ENCODE measurements around the gene KRT76.
A peak's percentile ranks its signal among the peaks of the same experiment; 100 is the strongest.
"Not testable (repeated sequence)": the region's sequence is repeated elsewhere in the genome, so short reads cannot be mapped to it uniquely, and the experiment has no call there.

Gene KRT76

GRCh38 chr12:52757449-52758176, 19.5 kb downstream of the KRT76 start:
- no peak for DNase-seq

GRCh38 chr12:52756281-52756960, 20.7 kb downstream of the KRT76 start:
- no peak for DNase-seq

GRCh38 chr12:52755533-52755932, 21.6 kb downstream of the KRT76 start:
- DNase-seq = no peak

GRCh38 chr12:52754135-52754534, 23.0 kb downstream of the KRT76 start:
- DNase-seq = no peak

- no peak for DNase-seq
These were observed 23.9 kb downstream of the KRT76 start for GRCh38 chr12:52753283-52753682.

- DNase-seq = no peak
These were observed 24.6 kb downstream of the KRT76 start for GRCh38 chr12:52752516-52752915.

GRCh38 chr12:52751795-52752194, 25.4 kb downstream of the KRT76 start:
- DNase-seq = no peak

GRCh38 chr12:52750532-52750931, 26.6 kb downstream of the KRT76 start:
- DNase-seq = not testable (repeated sequence)

- no peak for DNase-seq
These were observed 27.3 kb downstream of the KRT76 start for GRCh38 chr12:52749827-52750226.

GRCh38 chr12:52748578-52748977, 28.6 kb downstream of the KRT76 start:
- no peak for DNase-seq

- DNase-seq = no peak
These were observed 31.6 kb downstream of the KRT76 start for GRCh38 chr12:52745554-52745953.

GRCh38 chr12:52744493-52745156, 32.5 kb downstream of the KRT76 start:
- DNase-seq = no peak

- DNase-seq = no peak
These were observed 34.2 kb downstream of the KRT76 start for GRCh38 chr12:52742822-52743457.

- no peak for DNase-seq
These were observed 35.0 kb downstream of the KRT76 start for GRCh38 chr12:52742196-52742580.

GRCh38 chr12:52741375-52742195, 35.6 kb downstream of the KRT76 start:
- peak; percentile 63 for DNase-seq

GRCh38 chr12:52740584-52740983, 36.6 kb downstream of the KRT76 start:
- no peak for DNase-seq

GRCh38 chr12:52739963-52740362, 37.2 kb downstream of the KRT76 start:
- no peak for DNase-seq

- DNase-seq = no peak
These were observed 41.1 kb downstream of the KRT76 start for GRCh38 chr12:52735816-52736632.

GRCh38 chr12:52735106-52735505, 42.0 kb downstream of the KRT76 start:
- DNase-seq = no peak

GRCh38 chr12:52730793-52731192, 46.4 kb downstream of the KRT76 start:
- no peak for DNase-seq

- DNase-seq = no peak
These were observed 46.8 kb downstream of the KRT76 start for GRCh38 chr12:52730383-52730782.

GRCh38 chr12:52729147-52729546, 48.0 kb downstream of the KRT76 start:
- DNase-seq = no peak

Measured in stimulated activated CD4-positive, alpha-beta T cell treated with anti-CD3 and anti-CD28 coated beads, Interleukin-4, amount 100 ng/mL, for 1 hour (primary cell).